Right lobe of liver (tissue), 4 donors: ENCODE results near the gene KAZN.

Experiments
- POLR2A ChIP-seq: fragments of 450-650 bp; IDR thresholded peaks from one replicate; pipeline ENCODE4 v1.6.1; 2017; ENCODE audit warnings: antibody characterized with exemption, mild to moderate bottlenecking
- TF ChIP-seq, protein P1 (sequence below), 4 donors: fragments of 200-600 bp in 3 of 4; fragments of 450-650 bp in 1 of 4; IDR thresholded peaks; one replicate each; pipeline versions ENCODE4 v1.5.1 to v1.8.0; 2016 to 2022; ENCODE audit warnings: antibody characterized with exemption in 4 of 4, mild to moderate bottlenecking in 2 of 4
- donor health status: DM: no; HTN: no; CAD: no.
- donor health status: DM: no; HTN: no; CAD: no.
- donor health status: DM: no; HTN: yes; CAD: no.

DNA sequence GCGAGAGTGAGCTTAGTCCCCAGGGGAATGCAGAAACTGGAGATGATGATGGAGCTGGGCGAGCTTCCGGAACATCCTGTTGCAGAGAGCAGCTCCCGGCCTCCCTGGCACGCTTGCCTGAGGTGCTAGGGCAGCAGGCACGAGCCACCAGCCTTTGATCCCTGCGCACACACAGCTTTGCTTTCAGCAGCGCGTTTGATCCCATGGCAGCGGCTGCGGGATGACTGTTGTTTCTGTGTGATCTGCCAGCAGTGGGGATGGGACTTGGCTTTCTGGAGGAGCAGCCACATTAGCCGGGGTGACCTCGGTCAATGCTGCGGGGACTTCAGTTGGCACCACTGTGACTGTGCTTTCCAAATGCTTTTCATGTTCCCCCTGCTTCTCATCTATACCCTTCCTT is 193.2 kb downstream of the KAZN start:
- TF ChIP-seq, protein P1, sequence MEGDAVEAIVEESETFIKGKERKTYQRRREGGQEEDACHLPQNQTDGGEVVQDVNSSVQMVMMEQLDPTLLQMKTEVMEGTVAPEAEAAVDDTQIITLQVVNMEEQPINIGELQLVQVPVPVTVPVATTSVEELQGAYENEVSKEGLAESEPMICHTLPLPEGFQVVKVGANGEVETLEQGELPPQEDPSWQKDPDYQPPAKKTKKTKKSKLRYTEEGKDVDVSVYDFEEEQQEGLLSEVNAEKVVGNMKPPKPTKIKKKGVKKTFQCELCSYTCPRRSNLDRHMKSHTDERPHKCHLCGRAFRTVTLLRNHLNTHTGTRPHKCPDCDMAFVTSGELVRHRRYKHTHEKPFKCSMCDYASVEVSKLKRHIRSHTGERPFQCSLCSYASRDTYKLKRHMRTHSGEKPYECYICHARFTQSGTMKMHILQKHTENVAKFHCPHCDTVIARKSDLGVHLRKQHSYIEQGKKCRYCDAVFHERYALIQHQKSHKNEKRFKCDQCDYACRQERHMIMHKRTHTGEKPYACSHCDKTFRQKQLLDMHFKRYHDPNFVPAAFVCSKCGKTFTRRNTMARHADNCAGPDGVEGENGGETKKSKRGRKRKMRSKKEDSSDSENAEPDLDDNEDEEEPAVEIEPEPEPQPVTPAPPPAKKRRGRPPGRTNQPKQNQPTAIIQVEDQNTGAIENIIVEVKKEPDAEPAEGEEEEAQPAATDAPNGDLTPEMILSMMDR (IDR thresholded peaks at IDR 0.05), result no peak
- TF ChIP-seq POLR2A, result no peak
